Measurements from ENCODE around the gene C16orf87.
"Not testable (repeated sequence)": the region's sequence is repeated elsewhere in the genome, so short reads cannot be mapped to it uniquely, and the experiment has no call there.

The C16orf87 gene, protein sequence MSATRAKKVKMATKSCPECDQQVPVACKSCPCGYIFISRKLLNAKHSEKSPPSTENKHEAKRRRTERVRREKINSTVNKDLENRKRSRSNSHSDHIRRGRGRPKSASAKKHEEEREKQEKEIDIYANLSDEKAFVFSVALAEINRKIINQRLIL

DNA sequence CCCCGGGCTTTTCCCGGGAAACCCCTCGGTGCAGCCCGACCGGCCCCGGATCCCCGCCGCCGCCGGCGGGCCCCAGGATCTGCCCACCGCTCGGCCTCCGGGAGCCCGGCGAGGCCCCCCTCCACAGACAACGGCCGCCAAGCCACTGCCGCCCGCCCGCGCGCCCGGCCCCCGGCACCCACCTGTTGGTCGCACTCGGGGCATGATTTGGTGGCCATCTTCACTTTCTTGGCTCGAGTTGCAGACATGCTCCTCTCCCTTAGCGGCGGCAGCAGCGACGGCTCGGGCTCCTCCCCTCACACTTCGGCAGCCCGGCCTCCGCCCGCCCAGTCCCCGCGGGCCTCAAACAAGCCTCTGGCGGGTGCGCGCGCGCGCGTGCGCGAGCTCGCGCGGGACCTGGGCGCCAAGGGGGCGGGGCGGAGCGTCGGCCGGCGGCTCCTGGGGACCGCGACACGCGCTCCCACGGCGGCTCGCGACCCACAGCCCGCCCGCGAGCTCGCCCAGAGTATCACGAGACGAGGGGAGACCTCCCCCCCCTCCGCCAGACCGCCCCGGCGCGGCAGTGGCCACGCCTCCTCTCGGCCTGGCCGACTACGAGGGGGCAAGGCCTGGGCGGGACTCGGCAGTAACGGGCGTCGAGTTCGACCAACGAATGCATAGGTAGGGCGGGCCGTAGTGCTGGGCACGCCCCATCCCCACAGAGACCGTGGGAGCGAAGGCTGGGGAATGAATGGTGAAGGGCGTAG, at the start of gene C16orf87:
TSS of gene C16orf87 (minus strand) at position 279 of the 746 bp plus-strand sequence. CDS start at position 248, 31 bp downstream.
- peak; percentile 96 for DNase-seq

DNA sequence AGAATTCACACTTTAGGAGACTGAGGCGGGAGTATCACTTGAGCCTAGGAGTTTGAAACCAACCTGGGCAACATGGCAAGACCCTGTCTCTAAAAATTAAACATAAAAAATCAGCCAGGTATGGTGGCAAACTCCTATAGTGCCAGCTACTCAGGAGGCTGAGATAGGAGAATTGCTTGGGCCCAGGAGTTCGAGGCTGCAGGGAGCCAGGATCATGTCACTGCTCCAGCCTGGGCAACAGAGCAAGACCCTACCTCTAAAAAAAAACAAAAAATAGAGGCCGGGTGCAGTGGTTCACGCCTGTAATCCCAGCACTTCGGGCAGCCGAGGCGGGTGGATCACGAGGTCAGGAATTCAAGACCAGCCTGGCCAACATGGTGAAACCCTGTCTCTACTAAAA, 44.3 kb upstream of the C16orf87 start:
- DNase-seq: no peak

DNA sequence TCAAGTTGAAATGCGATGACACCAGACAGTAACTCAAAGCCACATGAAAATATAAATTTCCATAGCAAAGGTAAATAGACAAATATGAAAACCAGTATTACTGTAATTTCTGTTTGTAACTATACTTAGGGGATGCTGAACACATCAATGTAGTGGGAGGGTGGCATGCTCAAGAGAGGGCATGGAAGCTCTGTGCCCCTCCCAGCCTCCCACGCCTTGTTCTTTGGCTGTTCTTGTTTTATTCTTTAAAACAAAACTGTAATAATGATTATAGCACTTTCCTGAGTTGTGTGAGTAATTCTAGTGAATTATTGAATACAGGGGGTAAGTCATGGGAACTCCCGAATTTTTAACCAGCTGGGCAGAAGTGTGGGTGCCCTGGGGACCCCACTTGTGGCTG, 42.2 kb upstream of the C16orf87 start:
- no peak for DNase-seq

DNA sequence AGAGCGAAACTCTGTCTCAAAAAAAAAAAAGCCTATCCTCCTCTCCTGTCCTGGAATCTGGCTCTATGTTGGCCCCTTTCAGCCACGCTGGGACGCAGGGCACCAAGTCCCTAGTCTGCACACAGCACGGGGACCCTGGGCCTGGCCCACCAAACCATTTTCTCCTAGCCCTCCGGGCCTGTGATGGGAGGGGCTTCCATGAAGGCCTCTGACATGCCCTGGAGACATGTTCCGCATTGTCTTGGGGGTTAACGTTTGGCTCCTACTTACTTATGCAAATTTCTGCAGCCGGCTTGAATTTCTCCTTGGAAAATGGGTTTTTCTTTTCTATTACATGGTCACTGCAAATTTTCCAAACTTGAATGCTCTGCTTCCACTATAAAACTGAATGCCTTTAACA, 40.6 kb upstream of the C16orf87 start:
- no peak for DNase-seq

DNA sequence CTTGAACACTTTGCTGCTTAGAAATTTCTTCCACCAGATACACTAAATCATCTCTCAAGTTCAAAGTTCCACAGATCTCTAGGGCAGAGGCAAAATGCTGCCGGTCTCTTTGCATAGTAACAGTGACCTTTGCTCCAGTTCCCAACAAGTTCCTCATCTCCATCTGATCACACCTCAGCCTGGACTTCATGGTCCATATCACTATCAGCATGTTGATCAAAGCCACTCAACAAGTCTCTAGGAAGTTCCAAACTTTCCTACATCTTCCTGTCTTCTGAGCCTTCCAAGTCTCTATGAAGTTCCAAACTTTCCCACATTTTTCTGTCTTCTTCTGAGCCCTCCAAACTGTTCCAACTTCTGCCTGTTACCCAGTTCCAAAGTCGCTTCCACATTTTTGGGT, 37.9 kb upstream of the C16orf87 start:
- not testable (repeated sequence) for DNase-seq

DNA sequence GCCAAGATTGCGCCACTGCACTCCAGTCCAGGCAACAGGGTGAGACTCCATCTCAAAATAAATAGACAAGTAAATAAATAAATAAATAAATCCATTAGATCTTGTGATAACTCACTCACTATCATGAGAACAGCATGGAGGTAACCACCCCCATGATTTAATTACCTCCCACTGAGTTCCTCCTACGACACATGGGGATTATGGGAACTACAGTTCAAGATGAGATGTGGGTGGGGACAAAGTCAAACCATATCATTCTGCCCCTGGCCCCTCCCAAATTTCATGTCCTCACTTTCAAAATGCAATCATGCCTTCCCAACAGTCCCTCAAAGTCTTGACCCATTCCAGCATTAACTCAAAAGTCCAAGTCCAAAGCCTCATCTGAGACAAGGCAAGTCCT, 36.5 kb upstream of the C16orf87 start:
- DNase-seq: not testable (repeated sequence)

DNA sequence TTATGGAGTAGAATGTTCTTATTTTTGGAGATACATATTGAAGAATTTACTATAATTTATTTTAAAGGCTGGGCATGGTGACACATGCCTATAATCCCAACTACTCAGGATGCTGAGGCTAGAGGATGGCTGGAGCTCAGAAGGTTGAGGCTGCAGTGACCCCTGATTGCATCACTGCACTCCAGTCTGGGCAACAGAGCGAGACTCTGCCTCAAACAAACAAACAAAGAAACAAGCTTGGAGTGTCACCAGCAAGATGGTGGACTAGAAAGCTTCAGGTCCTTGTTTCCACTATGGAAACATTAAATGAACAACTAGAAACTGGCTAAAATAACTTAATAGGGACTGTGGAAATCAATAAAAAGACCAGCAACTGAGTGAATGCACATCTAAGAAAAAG, 35.3 kb upstream of the C16orf87 start:
- DNase-seq: no peak

DNA sequence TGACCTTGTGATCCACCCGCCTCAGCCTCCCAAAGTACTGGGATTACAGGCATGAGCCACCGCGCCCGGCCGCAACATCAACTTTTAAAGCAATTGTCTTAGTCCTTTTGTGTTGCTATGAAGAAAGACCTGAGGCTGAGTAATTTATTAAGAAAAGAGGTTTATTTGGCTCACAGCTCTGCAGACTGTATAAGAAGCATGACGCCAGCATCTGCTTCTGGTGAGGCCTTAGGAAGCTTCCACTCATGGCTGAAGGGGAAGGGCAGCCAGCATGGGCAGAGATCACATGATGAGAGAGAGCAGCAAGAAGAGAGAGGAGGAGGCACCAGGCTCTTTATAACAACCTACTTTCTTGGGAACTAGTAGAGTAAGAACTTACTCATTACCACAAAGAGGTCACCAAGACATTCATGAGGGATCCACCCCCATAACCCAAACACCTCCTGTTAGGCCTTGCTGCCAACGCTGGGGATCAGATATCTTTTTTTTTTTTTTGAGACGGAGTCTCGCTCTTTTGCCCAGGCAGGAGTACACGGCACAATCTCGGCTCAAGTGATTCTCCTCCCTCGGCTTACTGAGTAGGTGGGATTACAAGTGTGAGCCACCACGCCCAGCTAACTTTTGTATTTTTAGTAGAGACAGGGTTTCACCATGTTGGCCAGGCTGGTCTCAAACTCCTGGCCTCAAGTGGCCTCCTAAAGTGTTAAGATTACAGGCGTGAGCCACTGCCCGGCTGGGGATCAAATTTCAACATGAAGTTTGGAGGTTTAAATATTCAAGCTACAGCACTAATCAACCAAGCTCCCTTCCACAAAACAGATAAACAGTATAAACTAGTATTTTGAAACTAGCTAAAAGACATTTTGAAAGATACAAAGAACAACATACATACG, 31.8 kb upstream of the C16orf87 start:
- no peak for DNase-seq

DNA sequence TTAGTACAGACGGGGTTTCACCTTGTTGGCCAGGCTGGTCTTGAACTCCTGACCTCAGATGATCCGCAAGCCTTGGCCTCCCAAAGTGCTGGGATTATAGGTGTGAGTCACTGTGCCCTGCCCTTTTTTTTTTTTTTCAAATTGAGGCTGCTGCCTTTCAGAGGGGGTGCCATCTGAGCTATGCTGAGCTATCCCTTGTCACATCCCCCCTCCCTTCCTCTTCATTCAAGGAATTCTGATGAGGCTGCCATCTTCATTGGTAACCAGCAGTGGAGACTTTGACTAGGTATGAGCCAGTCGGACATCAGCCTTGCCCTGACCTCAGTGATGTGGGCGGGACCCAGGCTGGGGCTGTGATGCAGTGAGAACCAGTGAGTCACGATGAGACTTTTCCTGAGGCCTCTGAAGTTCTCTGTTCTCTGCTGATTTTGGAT, 28.8 kb upstream of the C16orf87 start:
- DNase-seq: peak; percentile 35

DNA sequence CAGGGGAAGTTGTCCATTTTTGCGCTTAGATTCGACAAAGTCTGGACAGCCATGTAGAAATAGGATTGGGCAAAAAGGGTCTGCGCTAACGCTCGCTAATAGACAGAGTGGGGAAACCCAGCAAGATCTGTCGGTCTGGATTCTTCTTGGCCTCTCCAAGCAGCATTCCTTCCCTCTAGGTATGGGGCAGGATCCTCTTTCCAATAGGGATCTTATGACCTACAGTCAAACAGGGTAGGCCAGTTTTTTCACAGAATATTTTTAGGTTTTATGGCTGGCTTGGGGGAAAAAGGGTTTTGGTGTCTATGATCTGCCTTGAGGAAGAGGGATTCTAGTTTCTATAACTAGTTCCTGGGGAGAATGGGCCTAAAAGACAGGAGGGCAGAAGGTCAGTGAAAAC, 27.2 kb upstream of the C16orf87 start:
- no peak for DNase-seq

DNA sequence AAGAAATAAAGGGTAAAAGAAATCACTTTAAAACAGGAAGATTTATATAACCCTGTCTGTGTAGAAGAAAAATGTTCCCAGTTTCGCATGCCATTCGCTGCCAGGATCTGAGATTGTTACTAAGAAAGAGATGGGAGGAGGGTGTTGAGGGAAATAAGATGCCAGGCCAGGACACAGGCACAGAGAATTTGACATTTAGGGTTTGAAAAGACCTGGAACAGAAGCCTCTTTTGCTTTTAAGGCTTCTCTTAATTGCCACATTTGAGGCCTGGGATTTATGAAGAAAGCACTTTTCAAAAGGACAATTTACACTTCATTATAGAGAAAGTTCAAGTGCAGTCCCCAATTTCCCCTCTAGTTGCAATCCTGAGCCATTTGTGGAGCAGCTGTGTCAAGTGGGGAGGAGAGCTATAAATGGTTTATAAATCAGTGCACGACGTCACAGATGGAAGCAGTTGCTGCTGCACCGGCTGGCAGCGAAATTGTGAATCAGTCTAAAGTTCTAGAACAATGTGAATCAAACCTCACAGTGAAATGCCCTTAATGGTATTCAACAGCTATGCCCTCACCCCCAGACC, 26.5 kb upstream of the C16orf87 start:
- no peak for DNase-seq

DNA sequence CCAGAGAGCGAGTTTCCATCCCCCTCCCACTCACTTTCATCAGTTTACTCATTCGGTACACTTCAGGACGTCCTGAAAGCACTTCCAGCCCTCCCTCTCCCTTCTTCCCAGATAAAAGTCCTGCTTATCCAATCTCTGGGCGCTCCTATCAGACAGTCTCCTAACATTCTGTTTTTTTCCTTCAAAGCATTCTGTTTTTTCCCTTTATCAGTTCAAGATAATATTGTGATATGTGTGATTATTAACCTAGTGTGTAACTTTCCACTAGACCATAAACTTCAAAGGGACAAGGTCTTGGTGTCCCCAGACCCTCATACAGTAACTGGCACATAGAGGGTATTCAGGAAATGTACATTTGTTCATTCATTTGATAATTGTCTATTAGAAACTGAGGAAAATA, 24.4 kb upstream of the C16orf87 start:
- DNase-seq: no peak

DNA sequence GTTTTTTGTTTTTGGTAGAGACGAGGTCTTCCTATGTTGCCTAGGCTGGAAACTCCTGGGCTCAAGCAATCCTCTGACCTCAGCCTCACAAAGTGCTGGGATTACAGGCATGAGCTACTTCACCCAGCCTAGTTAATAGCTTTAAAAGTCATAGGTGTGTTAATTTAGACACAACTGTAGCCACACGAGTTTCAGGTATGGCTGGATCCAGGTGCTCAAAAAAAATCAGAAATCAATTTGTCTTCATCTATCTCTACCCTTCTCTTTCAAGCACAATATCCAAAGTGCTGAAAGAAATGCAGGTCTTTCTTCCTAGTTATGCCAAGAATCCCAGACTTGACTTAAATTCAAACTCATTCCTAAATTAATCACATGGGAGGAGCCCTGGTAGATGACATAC, 23.9 kb upstream of the C16orf87 start:
- DNase-seq: no peak

DNA sequence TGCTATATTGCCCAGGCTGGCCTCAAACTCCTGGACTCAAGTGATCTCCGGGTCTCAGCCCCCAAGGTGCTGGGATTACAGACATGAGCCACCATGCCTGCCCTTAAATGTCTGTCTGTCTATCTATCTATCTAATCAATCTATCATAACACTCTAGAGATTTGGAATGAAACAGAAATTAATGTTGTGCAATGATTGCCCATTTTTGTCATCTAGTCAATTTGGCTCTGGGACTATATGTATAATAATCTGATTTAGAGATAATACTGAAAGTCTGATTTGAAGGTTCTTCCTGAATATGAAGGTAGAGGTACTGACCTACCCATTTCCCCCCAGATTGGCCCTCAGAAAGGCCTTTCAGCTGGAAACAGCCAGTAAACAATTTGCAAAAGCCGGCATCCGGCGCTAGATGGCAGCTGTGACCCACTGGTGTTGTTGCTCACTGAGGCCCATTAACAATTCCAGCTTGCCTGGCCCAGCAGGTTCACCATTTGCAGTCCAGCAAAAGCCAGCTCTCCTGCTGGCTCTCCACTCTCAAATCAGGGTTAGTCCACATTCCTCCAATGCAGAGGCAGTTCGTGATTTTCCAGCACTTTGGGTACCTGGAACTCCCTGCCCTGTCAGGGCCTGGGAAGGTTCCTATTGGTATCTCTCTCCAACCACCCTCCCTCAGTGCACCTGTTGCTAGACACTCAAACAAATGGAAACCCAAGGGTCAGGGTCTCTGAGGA, 22.9 kb upstream of the C16orf87 start:
- peak; percentile 68 for DNase-seq

DNA sequence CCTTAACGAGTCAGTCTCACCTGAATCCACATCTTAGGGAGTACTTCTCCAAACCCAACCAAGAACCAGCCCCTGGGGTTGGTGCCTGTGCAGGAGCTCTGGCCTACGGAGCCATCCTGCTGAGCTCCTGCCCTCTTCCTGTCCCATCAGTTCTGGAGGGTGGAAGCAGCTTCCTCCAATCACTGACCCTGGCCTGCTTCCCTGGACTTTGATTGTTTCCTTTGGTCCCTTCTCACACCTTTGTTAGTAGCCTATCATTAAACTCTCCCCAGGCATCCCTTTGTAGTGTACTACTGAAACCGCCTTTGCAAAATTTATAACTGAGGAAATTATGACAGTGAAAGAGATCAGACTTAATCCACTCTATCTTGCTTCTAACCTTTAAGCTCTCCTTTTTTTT, 21.1 kb upstream of the C16orf87 start:
- DNase-seq: no peak

DNA sequence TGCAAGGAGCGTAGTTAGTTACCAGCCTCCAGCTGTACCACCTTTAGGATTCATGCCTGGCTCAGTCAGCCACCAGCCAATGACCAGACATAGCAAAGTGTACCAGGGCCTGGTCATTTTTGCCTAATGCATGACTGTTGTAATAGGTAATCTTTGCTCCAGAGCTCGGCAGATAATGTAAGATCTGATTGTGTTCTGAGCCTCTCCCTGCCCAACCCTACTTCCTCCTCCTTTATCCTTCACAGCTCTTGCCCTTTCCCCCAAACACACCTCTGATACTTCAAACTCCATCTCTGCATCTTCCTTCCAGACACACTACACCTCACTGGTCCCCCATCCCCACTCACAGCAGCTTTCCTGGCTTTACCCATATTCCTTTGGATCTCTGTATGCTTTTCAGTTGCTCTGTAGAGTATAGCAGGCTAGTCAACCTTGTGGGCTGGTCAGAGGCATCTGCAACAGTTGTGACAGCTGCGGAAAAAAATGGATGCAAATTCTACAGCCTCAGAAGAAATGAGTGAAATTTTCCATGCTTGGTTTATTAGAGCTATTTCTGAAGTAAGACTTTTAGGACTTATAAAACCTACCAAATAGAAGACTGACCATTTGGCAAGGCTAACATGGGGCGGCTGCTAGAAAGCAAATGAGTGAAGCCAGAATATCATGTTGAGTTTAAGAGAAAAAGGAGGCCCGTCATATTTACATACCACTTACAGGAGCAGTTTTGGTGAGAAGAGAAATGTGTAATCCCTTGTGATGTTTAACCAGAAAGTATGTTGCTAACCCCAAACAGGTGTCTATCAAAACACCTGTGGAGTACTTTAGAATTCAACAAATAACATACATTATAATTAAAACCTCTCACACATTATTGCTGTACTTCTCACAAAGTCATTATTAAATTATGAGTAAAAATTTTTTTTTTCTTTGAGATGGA, 19.9 kb upstream of the C16orf87 start:
- no peak for DNase-seq

DNA sequence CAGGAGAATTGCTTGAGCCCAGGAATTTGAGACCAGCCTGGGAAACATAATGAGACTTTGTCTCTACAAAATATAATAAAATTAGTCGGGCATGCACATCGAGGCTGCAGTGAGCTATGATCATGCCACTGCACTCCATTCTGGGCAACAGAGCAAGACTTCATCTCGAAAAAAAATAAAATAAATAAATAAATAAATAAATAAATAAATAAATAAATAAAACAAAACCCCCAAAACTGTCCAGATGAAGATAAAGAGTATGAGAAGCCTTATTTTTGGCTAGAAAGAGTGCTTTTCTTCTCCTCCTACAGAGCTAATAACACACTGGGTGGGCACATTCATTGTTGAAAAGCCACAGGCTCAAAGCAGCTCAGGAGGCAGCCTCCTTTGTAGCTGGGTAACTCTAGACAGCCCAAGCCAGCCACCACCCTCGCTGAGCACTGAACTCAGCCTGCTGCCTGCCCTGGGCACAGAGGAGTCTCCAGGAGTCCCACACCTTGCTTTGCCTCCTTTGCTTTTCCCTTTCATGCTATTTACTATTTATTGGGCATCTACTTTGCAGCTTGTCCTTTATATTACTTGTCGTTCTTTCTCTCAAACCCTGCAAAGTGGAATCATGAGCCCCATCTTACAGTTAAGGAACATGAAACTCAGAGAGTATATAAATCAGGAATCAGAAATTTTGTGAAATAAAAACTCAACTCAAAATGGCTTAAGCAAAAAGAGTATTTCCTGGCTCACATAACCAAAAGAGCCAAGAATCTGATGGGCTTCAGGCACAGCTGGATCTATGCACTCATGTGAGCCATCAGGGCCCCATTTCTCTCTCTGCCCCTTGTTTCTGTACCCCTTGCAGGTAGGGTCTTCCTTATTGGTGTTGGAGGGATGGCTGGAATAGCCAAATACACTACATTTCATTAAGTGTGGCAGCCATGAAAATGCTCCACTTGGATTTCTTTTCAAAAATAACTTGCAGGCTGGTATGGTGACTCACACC, 18.1 kb upstream of the C16orf87 start:
- DNase-seq: no peak

DNA sequence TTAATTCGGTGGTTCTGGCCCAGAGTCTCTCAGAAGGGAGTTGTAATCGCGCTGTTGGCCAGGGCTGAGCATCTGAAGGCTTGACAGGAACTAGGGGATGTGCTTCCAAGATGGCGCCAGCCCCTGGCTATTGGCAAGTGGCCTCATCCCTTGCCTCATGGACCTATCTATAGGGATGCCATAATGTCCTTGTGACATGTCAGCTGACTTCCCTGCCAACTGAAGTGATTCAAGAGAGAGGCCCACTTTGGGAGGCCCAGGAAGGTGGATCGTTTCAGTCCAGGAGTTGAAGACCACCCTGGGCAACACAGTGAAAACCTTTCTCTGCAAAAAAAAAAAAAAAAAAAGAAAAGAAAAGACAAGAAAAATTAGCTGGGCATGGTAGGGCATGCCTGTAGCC, 15.0 kb upstream of the C16orf87 start:
- DNase-seq: no peak

DNA sequence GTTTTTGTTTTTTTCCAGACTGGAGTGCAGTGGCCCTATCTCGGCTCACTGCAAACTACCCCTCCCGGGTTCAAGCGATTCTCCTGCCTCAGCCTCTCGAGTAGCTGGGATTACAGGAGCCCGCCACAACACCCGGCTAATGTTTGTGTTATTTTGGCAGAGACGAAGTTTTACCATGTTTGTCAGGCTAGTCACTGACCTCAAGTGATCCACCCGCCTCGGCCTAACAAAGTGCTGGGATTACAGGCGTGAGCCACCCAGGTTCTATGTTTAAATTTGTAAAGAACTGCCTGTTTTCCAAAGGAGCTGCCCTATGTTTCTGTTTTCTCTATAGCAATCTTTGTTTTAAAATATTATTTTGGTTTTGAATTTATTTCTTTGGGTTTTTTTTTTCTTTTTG, 13.8 kb upstream of the C16orf87 start:
- DNase-seq: no peak
